Vagina (tissue), 2 donors: ENCODE data around the gene TMEM205. TPM values are rescaled to one million over a fixed set of nuclear protein-coding genes. Genes with fewer than 3 reads are reported as not detected.
"Not testable (repeated sequence)": the region's sequence is repeated elsewhere in the genome, so short reads cannot be mapped to it uniquely, and the experiment has no call there.

ENCODE experiments used
- DNase-seq, 2 donors: peaks; one replicate each; pipeline ENCODE4 v3.0.0-alpha.2; 2017; ENCODE audit errors: extremely low spot score in 2 of 2
- H3K27ac ChIP-seq: fragments of 200-600 bp; sonication (generic); one replicate; pipeline ENCODE4 v1.5.1; 2019
- H3K27me3 ChIP-seq: fragments of 200-600 bp; sonication (generic); one replicate; pipeline ENCODE4 v1.5.1; 2019
- H3K36me3 ChIP-seq, 2 donors: fragments of 200-600 bp; sonication (generic); one replicate each; pipeline ENCODE4 v1.5.1; 2017 to 2019
- H3K4me1 ChIP-seq: fragments of 200-600 bp; sonication (generic); one replicate; pipeline ENCODE4 v1.5.1; 2019
- H3K4me3 ChIP-seq, 2 donors: fragments of 200-600 bp; sonication (generic); 1 replicate in 1 of 2; 2 replicates in 1 of 2; pipeline ENCODE4 v1.5.1; 2016 to 2019
- H3K9me3 ChIP-seq: fragments of 200-600 bp; sonication (generic); one replicate; pipeline ENCODE4 v1.5.1; 2019
- POLR2A ChIP-seq, 2 donors: fragments of 450-650 bp; IDR thresholded peaks; one replicate each; pipeline ENCODE4 v1.6.1; 2017; ENCODE audit warnings: antibody characterized with exemption in 2 of 2, mild to moderate bottlenecking in 2 of 2, moderate library complexity in 2 of 2
- POLR2AphosphoS5 ChIP-seq, 2 donors: sonication (generic); formaldehyde crosslinking; IDR thresholded peaks; one replicate each; pipeline ENCODE4 v1.9.0; 2017; ENCODE audit warnings: antibody characterized with exemption in 2 of 2, mild to moderate bottlenecking in 2 of 2, low read depth in 1 of 2; ENCODE audit not compliant: insufficient read depth in 1 of 2
- intact Hi-C: fragments of 100-400 bp; cut with DNase I; formaldehyde crosslinking; loops from one replicate; pipeline ENCODE4 v1.15.1; 2023
- total RNA-seq: library from RNA; depleted of rRNA; stranded (reverse); fragments of >200 nt; gene quantifications from one replicate; pipeline ENCODE4 v1.2.3, GENCODE V29; 2016
- TF ChIP-seq, protein P1 (sequence below), 3 experiments: fragments of 450-650 bp in 2 of 3; fragments of 200-600 bp in 1 of 3; sonication (generic) in 1 of 3; IDR thresholded peaks; one replicate each; pipeline ENCODE4 v1.5.1; 2017 to 2019; ENCODE audit warnings: antibody characterized with exemption in 3 of 3, mild to moderate bottlenecking in 2 of 3, moderate library complexity in 2 of 3

The TMEM205 gene
- total RNA-seq, 1 donor from 2014 or later = 173 TPM

DNA sequence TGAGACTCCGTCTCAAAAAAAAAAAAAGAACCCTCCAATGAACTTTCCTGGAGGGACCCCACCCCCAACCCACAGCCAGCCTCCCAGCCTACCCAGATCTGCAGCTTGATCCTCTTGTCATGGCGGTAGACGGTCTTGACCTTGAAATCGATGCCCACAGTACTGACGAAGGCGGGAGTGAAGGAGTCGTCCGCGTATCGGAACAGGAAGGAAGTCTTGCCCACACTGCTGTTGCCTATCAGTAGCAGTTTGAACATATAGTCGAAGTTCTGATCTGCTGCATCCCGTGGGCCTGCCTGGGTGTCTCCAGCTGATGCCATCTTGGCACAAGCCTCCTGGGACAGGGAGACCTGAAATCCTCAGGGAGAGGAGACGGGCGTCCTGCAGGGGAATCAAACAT lies 9.0 kb downstream of the TMEM205 start:
- Histone ChIP-seq H3K27me3 (no peaks in the 10 kb centered on the region), H3K27ac (no peak overlapping the region), H3K4me3 (no peak overlapping the region), H3K36me3 (peaks cover 0 to 51% of the 10 kb centered on the region in 2 donors), H3K9me3 (no peaks in the 10 kb centered on the region), H3K4me1 (peaks cover 23% of the 10 kb centered on the region)
- intact Hi-C loops = no loop called here
- DNase-seq = no peak
- TF ChIP-seq, protein P1, sequence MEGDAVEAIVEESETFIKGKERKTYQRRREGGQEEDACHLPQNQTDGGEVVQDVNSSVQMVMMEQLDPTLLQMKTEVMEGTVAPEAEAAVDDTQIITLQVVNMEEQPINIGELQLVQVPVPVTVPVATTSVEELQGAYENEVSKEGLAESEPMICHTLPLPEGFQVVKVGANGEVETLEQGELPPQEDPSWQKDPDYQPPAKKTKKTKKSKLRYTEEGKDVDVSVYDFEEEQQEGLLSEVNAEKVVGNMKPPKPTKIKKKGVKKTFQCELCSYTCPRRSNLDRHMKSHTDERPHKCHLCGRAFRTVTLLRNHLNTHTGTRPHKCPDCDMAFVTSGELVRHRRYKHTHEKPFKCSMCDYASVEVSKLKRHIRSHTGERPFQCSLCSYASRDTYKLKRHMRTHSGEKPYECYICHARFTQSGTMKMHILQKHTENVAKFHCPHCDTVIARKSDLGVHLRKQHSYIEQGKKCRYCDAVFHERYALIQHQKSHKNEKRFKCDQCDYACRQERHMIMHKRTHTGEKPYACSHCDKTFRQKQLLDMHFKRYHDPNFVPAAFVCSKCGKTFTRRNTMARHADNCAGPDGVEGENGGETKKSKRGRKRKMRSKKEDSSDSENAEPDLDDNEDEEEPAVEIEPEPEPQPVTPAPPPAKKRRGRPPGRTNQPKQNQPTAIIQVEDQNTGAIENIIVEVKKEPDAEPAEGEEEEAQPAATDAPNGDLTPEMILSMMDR (IDR thresholded peaks at IDR 0.05) = no peak
- no peak for TF ChIP-seq POLR2AphosphoS5 (IDR thresholded peaks at IDR 0.05; ENCODE audit: insufficient read depth in 1 of 2, low read depth in 1 of 2)
- no peak for TF ChIP-seq POLR2A (IDR thresholded peaks at IDR 0.05)

DNA sequence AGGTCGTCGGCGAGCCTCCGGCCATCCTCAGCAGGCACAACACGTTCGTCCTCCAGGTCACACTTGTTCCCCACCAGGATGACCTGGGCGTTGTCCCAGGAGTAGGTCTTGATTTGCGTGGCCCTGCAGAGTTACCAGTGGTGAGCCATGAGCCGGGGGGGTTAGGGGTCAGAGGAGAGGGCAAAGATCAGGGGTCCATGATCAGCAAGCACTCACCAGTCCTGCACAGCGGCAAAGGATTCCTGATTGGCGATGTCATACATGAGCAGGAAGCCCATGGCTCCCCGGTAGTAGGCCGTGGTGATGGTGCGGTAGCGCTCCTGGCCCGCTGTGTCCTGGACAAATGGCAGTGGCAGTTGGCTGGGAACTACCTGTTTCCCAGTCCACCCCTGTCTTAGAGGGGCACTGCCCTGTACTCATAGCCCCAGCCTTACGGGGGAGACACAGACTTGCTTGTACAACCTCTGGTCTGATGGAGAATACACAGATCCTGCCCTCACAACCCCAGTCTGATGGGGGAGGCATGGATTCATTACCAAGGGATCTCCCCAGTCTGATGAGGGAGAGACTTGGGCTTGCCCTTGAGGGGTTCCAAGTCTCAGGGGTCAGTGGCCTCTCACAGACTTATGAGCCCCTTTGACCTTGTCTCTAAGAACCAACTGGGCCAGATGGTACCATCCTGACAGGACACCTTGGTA lies 10.5 kb downstream of the TMEM205 start:
- no peak overlapping the region for H3K4me3 ChIP-seq
- intact Hi-C loops = no loop called here
- peaks cover 0 to 66% of the 10 kb centered on the region in 2 donors for H3K36me3 ChIP-seq
- no peak for TF ChIP-seq POLR2A (IDR thresholded peaks at IDR 0.05)
- TF ChIP-seq, protein P1 (IDR thresholded peaks at IDR 0.05) = no peak
- no peak for TF ChIP-seq POLR2AphosphoS5 (IDR thresholded peaks at IDR 0.05; ENCODE audit: insufficient read depth in 1 of 2, low read depth in 1 of 2)
- no peak overlapping the region for H3K27ac ChIP-seq
- no peaks in the 10 kb centered on the region for H3K27me3 ChIP-seq
- peaks cover 23% of the 10 kb centered on the region for H3K4me1 ChIP-seq
- no peak for DNase-seq
- no peaks in the 10 kb centered on the region for H3K9me3 ChIP-seq

DNA sequence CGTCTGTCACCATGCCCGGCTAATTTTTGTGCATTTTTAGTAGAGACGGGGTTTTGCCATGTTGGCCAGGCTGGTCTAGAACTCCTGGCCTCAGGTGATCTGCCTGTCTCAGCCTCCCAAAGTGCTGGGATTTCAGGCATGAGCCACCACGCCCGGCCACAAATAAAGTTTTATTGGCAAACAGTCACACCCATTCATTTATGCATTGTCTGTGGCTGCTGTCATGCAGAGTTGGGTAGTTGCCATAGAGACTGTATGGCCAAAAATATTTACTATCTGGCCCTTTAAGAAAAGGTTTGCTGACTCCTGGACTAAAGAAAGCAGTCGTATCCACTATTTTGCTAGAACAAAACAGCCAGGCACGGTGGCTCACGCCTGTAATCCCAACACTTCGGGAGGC lies 12.2 kb downstream of the TMEM205 start:
- H3K27ac ChIP-seq, H3K27me3 ChIP-seq, DNase-seq, H3K9me3 ChIP-seq, H3K4me3 ChIP-seq, intact Hi-C loops: not testable (repeated sequence)
- H3K36me3 ChIP-seq = peaks cover 0 to 83% of the 10 kb centered on the region in 2 donors
- H3K4me1 ChIP-seq = peaks cover 10% of the 10 kb centered on the region

DNA sequence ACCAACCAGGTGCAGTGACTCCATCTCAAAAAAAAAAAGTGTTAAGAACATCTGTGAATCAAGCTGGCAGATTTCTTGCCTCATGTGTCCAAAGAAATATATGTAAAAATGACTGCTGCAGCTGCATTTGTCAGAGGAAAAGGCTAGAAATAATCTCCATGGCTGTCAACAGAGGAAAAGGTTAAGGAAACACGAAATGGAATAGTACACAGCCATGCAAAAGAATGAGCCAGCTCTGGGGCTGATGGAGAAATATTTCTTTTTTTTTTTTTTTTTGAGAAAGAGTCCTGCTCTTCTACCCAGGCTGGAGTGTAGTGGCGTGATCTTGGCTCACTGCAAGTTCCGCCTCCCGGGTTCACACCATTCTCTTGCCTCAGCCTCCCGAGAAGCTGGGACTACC lies 13.2 kb downstream of the TMEM205 start:
- peaks cover 0 to 86% of the 10 kb centered on the region in 2 donors for H3K36me3 ChIP-seq
- H3K27me3 ChIP-seq = no peaks in the 10 kb centered on the region

DNA sequence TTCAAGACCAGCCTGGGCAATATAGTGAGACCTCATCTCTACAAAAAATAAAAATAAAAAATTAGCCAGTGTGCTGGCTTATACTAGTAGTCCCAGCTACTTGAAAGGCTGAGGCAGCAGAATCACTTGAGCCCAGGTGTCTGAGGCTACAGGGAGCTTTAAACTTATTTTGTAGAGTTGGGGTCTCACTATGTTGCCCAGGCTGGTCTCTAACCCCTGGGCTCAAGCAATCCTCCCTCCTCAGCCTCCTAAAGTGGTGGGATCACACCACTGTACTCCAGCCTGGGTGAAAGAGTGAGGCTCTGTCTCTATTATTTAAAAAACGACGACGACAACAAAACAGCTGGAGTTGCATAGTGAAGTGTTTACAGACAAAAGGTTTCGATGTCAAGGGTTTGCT lies 14.6 kb downstream of the TMEM205 start:
- no peaks in the 10 kb centered on the region for H3K27me3 ChIP-seq
- no peaks in the 10 kb centered on the region for H3K4me1 ChIP-seq
- TF ChIP-seq, protein P1 (IDR thresholded peaks at IDR 0.05) = no peak
- no peak for TF ChIP-seq POLR2AphosphoS5 (IDR thresholded peaks at IDR 0.05; ENCODE audit: insufficient read depth in 1 of 2, low read depth in 1 of 2)
- no peak for TF ChIP-seq POLR2A (IDR thresholded peaks at IDR 0.05)
- DNase-seq = no peak
- H3K4me3 ChIP-seq = no peak overlapping the region
- H3K9me3 ChIP-seq = no peaks in the 10 kb centered on the region
- intact Hi-C loops = no loop called here
- peaks cover 0 to 85% of the 10 kb centered on the region in 2 donors for H3K36me3 ChIP-seq
- no peak overlapping the region for H3K27ac ChIP-seq

More for the DNA sequence above, 13.2 kb downstream of the TMEM205 start:
- peaks cover under 1% of the 10 kb centered on the region for H3K4me1 ChIP-seq
- intact Hi-C loops = no loop called here
- TF ChIP-seq POLR2AphosphoS5 (IDR thresholded peaks at IDR 0.05; ENCODE audit: insufficient read depth in 1 of 2, low read depth in 1 of 2) (no peak), POLR2A (IDR thresholded peaks at IDR 0.05) (no peak)
- TF ChIP-seq, protein P1 (IDR thresholded peaks at IDR 0.05) = no peak
- no peak overlapping the region for H3K4me3 ChIP-seq
- no peaks in the 10 kb centered on the region for H3K9me3 ChIP-seq
- no peak for DNase-seq
- H3K27ac ChIP-seq = no peak overlapping the region
